ENCODE measurements around the gene MATN1. TPM values are rescaled to one million over a fixed set of nuclear protein-coding genes. Genes with fewer than 3 reads are reported as not detected.

MATN1 gene
- total RNA-seq, 2 donors from 2014 or later: not detected

- WGBS, 2 experiments (ENCODE audit: insufficient coverage in 1 of 2, insufficient read length in 1 of 2): 86 to 91% methylated on average over 9 to 14 of the region's 14 CpGs
- Histone ChIP-seq H3K27me3 (ENCODE audit: control insufficient read depth, insufficient read depth, low read length, poor library complexity, severe bottlenecking) (peaks cover 5% of the 10 kb centered on the region), H3K27ac (ENCODE audit: low read depth, low read length) (no peak overlapping the region)
These were observed 18.4 kb downstream of the MATN1 start for GRCh38 chr1:30704765-30705509.

GRCh38 chr1:30704271-30704670, 19.1 kb downstream of the MATN1 start:
- Histone ChIP-seq H3K9me3 (ENCODE audit: control insufficient read depth, low read length) (no peaks in the 10 kb centered on the region), H3K4me3 (ENCODE audit: low read length) (no peak overlapping the region), H3K27ac (ENCODE audit: low read depth, low read length) (no peak overlapping the region), H3K9ac (ENCODE audit: extremely low read depth, low read length, poor library complexity, severe bottlenecking) (no peak overlapping the region), H3K27me3 (ENCODE audit: control insufficient read depth, insufficient read depth, low read length, poor library complexity, severe bottlenecking) (no peaks in the 10 kb centered on the region), H3K4me1 (ENCODE audit: control insufficient read depth, insufficient read depth, low read length) (peaks cover 20% of the 10 kb centered on the region), H3K36me3 (ENCODE audit: control insufficient read depth, insufficient read depth, low read length) (no peaks in the 10 kb centered on the region)
- no peak for DNase-seq
- Mint-ChIP-seq H3K27me3 (ENCODE audit: insufficient read depth) (peaks cover 3% of the 10 kb centered on the region), H3K9me3 (no peaks in the 10 kb centered on the region), H3K27ac (no peak overlapping the region), H3K4me1 (peaks cover 12% of the 10 kb centered on the region), H3K36me3 (ENCODE audit: low read depth) (no peaks in the 10 kb centered on the region), H3K4me3 (no peak overlapping the region)
- 83% methylated on average over 4 of the region's 4 CpGs; no CpG with 5 or more reads in 1 of the 2 experiments for WGBS, 2 experiments (ENCODE audit: insufficient coverage in 1 of 2, insufficient read length in 1 of 2)
- TF ChIP-seq CTCF (conservative IDR thresholded peaks at IDR 0.05): no peak

More at GRCh38 chr1:30704765-30705509, 18.4 kb downstream of the MATN1 start:
- peaks cover 20% of the 10 kb centered on the region for H3K4me1 ChIP-seq (ENCODE audit: control insufficient read depth, insufficient read depth, low read length)
- H3K36me3 ChIP-seq (ENCODE audit: control insufficient read depth, insufficient read depth, low read length): no peaks in the 10 kb centered on the region
- TF ChIP-seq CTCF (conservative IDR thresholded peaks at IDR 0.05): no peak
- no peaks in the 10 kb centered on the region for H3K9me3 Mint-ChIP-seq
- no peak overlapping the region for H3K4me3 ChIP-seq (ENCODE audit: low read length)
- no peak overlapping the region for H3K27ac Mint-ChIP-seq
- H3K36me3 Mint-ChIP-seq (ENCODE audit: low read depth): no peaks in the 10 kb centered on the region
- no peak for DNase-seq
- H3K4me3 Mint-ChIP-seq: no peak overlapping the region
- peaks cover 9% of the 10 kb centered on the region for H3K27me3 Mint-ChIP-seq (ENCODE audit: insufficient read depth)
- no peak overlapping the region for H3K9ac ChIP-seq (ENCODE audit: extremely low read depth, low read length, poor library complexity, severe bottlenecking)
- H3K4me1 Mint-ChIP-seq: peaks cover 12% of the 10 kb centered on the region
- no peaks in the 10 kb centered on the region for H3K9me3 ChIP-seq (ENCODE audit: control insufficient read depth, low read length)

- no peak for TF ChIP-seq CTCF (conservative IDR thresholded peaks at IDR 0.05)
- no peaks in the 10 kb centered on the region for H3K27me3 Mint-ChIP-seq (ENCODE audit: insufficient read depth)
- DNase-seq: no peak
- H3K4me1 Mint-ChIP-seq: peaks cover 14% of the 10 kb centered on the region
- Histone ChIP-seq H3K9me3 (ENCODE audit: control insufficient read depth, low read length) (no peaks in the 10 kb centered on the region), H3K4me3 (ENCODE audit: low read length) (no peak overlapping the region), H3K36me3 (ENCODE audit: control insufficient read depth, insufficient read depth, low read length) (no peaks in the 10 kb centered on the region), H3K27me3 (ENCODE audit: control insufficient read depth, insufficient read depth, low read length, poor library complexity, severe bottlenecking) (no peaks in the 10 kb centered on the region), H3K4me1 (ENCODE audit: control insufficient read depth, insufficient read depth, low read length) (peaks cover 19% of the 10 kb centered on the region), H3K27ac (ENCODE audit: low read depth, low read length) (no peak overlapping the region), H3K9ac (ENCODE audit: extremely low read depth, low read length, poor library complexity, severe bottlenecking) (no peak overlapping the region)
- H3K36me3 Mint-ChIP-seq (ENCODE audit: low read depth): no peaks in the 10 kb centered on the region
- H3K9me3 Mint-ChIP-seq: no peaks in the 10 kb centered on the region
- no peak overlapping the region for H3K4me3 Mint-ChIP-seq
- no peak overlapping the region for H3K27ac Mint-ChIP-seq
These were observed 20.6 kb downstream of the MATN1 start for GRCh38 chr1:30702823-30703222.
